HG03135 (cell line): ENCODE measurements around the gene SH3GL3.

Source experiments
- ATAC-seq: cut with Tn5 transposase; IDR thresholded peaks from one replicate; pipeline ENCODE4 v1.9.1; 2021; ENCODE audit warnings: mild to moderate bottlenecking, moderate library complexity; ENCODE audit not compliant: unreplicated experiment

SH3GL3 gene

GRCh38 chr15:83446904-83447709 lies at the start of gene SH3GL3:
TSS of gene SH3GL3 (plus strand) at chr15:83447341. CDS start at chr15:83447534, 193 bp downstream.
- no peak for ATAC-seq

GRCh38 chr15:83398626-83399025 lies 48.5 kb upstream of the SH3GL3 start:
- ATAC-seq: no peak

- no peak for ATAC-seq
These were observed 43.0 kb upstream of the SH3GL3 start for GRCh38 chr15:83404121-83404520.

- ATAC-seq: no peak
These were observed 36.6 kb upstream of the SH3GL3 start for GRCh38 chr15:83410532-83410931.

GRCh38 chr15:83413054-83413719 lies 34.0 kb upstream of the SH3GL3 start:
- no peak for ATAC-seq

- ATAC-seq: no peak
These were observed 25.1 kb upstream of the SH3GL3 start for GRCh38 chr15:83422081-83422480.

- ATAC-seq: no peak
These were observed 24.6 kb upstream of the SH3GL3 start for GRCh38 chr15:83422541-83422940.

GRCh38 chr15:83424101-83424500 lies 23.0 kb upstream of the SH3GL3 start:
- ATAC-seq: no peak

- no peak for ATAC-seq
These were observed 16.7 kb upstream of the SH3GL3 start for GRCh38 chr15:83430441-83430840.

- no peak for ATAC-seq
These were observed 15.6 kb upstream of the SH3GL3 start for GRCh38 chr15:83431521-83431920.

GRCh38 chr15:83435202-83435601 lies 11.9 kb upstream of the SH3GL3 start:
- ATAC-seq: no peak

- ATAC-seq: no peak
These were observed 11.4 kb upstream of the SH3GL3 start for GRCh38 chr15:83435782-83436181.

- ATAC-seq: no peak
These were observed 10.5 kb upstream of the SH3GL3 start for GRCh38 chr15:83436513-83437158.

GRCh38 chr15:83443076-83443847 lies 3.9 kb upstream of the SH3GL3 start:
- no peak for ATAC-seq

GRCh38 chr15:83444936-83445335 lies 2.2 kb upstream of the SH3GL3 start:
- ATAC-seq: no peak

GRCh38 chr15:83445643-83446042 lies 1.5 kb upstream of the SH3GL3 start:
- no peak for ATAC-seq

- ATAC-seq: no peak
These were observed 724 bp upstream of the SH3GL3 start for GRCh38 chr15:83446417-83446816.

- ATAC-seq: no peak
These were observed 2.1 kb downstream of the SH3GL3 start for GRCh38 chr15:83449250-83449671.

- ATAC-seq: no peak
These were observed 2.9 kb downstream of the SH3GL3 start for GRCh38 chr15:83449937-83450506.

- ATAC-seq: no peak
These were observed 10.0 kb downstream of the SH3GL3 start for GRCh38 chr15:83457149-83457548.

GRCh38 chr15:83458381-83458780 lies 11.2 kb downstream of the SH3GL3 start:
- no peak for ATAC-seq
